Measurements from ENCODE around the gene PRKN.

GRCh38 chr6:161394437-161394836 is 1333.1 kb downstream of the PRKN start:
- TF ChIP-seq GATA3 (IDR thresholded peaks at IDR 0.05; ENCODE audit: low read depth, low read length) (no peak), GATA2 (IDR thresholded peaks at IDR 0.05; ENCODE audit: low read depth, low read length) (no peak)
